ENCODE measurements around the gene TMX4. TPM values are rescaled to one million over a fixed set of nuclear protein-coding genes. Genes with fewer than 3 reads are reported as not detected.

The TMX4 gene
- total RNA-seq, 1 experiment from 2014 or later = 11.7 TPM

DNA sequence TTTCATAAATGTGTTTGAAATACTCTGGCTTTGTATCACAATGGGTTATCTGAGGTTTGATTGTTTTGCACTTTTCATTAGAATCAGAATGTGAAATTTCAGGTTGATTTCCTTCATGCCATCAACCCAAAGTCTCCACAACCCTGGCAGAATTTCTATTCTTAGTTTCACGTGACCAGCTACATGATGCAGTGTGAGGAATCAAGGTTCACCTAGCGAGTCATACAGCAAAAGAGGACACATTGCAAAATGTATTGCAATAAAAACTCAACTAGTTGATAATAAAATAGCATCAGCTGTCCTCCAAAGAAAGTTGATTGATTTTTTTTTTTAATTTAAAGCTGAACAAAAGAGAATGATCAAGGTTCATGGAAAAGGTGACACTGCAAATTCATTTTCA, 81.5 kb downstream of the TMX4 start:
- Histone ChIP-seq H3K27ac (ENCODE audit: insufficient read length, low read depth, low read length) (no peak overlapping the region), H3K79me2 (ENCODE audit: insufficient read depth, low read length) (no peaks in the 10 kb centered on the region), H3K23me2 (ENCODE audit: insufficient read length, low read depth, low read length, poor library complexity, severe bottlenecking) (no peaks in the 10 kb centered on the region), H2AK5ac (ENCODE audit: insufficient read length, low read length) (no peak overlapping the region), H4K91ac (ENCODE audit: insufficient read length, low read depth, low read length) (no peak overlapping the region), H2AFZ (ENCODE audit: low read length) (no peak overlapping the region), H2BK20ac (ENCODE audit: low read depth, low read length, poor library complexity, severe bottlenecking) (no peak overlapping the region), H3K23ac (ENCODE audit: insufficient read length, low read depth, low read length) (no peak overlapping the region), H2BK120ac (ENCODE audit: low read depth, low read length, poor library complexity, severe bottlenecking) (no peak overlapping the region), H2BK12ac (ENCODE audit: insufficient read length, low read depth, low read length) (no peak overlapping the region), H3K9me3 (ENCODE audit: control insufficient read depth, low read depth, low read length) (no peaks in the 10 kb centered on the region), H3K9ac (ENCODE audit: extremely low read depth, insufficient read length, low read length) (no peak overlapping the region), H3K4me2 (ENCODE audit: insufficient read depth, insufficient read length, low read length) (no peak overlapping the region), H3K56ac (ENCODE audit: insufficient read length, low read depth, low read length) (no peak overlapping the region), H2BK15ac (ENCODE audit: low read depth, low read length) (no peak overlapping the region), H3K18ac (ENCODE audit: insufficient read length, low read depth, low read length) (no peak overlapping the region), H3T11ph (ENCODE audit: low read length) (no peak overlapping the region), H4K8ac (replicated peaks; ENCODE audit: insufficient read length, low read depth, low read length) (no peak overlapping the region), H3K27me3 (ENCODE audit: insufficient read depth, low read length) (no peaks in the 10 kb centered on the region), H3K14ac (ENCODE audit: insufficient read depth, low read length) (no peak overlapping the region), H3K4ac (ENCODE audit: low read depth, low read length) (no peak overlapping the region), H4K20me1 (ENCODE audit: control insufficient read depth, insufficient read depth, insufficient read length) (no peaks in the 10 kb centered on the region), H2BK5ac (ENCODE audit: insufficient read length, low read length) (no peak overlapping the region), H4K5ac (ENCODE audit: insufficient read length, low read depth, low read length) (no peak overlapping the region), H3K79me1 (ENCODE audit: insufficient read depth, low read depth, low read length, poor library complexity, severe bottlenecking) (no peaks in the 10 kb centered on the region), H3K4me1 (ENCODE audit: insufficient read depth, low read length) (no peaks in the 10 kb centered on the region)
- Mint-ChIP-seq H3K36me3 (ENCODE audit: insufficient read depth in 1 of 3, low read depth in 3 of 3) (peaks cover 3 to 16% (median 11%) of the 10 kb centered on the region in 3 experiments), H3K4me3 (no peak overlapping the region), H3K4me1 (peaks cover 7 to 8% of the 10 kb centered on the region in 2 experiments), H3K9me3 (peaks cover 16 to 19% of the 10 kb centered on the region in 2 experiments), H3K27ac (no peak overlapping the region), H3K27me3 (ENCODE audit: low read depth) (peaks cover 2% of the 10 kb centered on the region; the same call in 1 of the 2 replicates)
- TF ChIP-seq, protein P1, sequence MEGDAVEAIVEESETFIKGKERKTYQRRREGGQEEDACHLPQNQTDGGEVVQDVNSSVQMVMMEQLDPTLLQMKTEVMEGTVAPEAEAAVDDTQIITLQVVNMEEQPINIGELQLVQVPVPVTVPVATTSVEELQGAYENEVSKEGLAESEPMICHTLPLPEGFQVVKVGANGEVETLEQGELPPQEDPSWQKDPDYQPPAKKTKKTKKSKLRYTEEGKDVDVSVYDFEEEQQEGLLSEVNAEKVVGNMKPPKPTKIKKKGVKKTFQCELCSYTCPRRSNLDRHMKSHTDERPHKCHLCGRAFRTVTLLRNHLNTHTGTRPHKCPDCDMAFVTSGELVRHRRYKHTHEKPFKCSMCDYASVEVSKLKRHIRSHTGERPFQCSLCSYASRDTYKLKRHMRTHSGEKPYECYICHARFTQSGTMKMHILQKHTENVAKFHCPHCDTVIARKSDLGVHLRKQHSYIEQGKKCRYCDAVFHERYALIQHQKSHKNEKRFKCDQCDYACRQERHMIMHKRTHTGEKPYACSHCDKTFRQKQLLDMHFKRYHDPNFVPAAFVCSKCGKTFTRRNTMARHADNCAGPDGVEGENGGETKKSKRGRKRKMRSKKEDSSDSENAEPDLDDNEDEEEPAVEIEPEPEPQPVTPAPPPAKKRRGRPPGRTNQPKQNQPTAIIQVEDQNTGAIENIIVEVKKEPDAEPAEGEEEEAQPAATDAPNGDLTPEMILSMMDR (conservative IDR thresholded peaks at IDR 0.05) = no peak
- whole genome bisulfite sequencing (ENCODE audit: extremely low coverage, insufficient read length, low lambda C conversion rate) = no CpG with 5 or more reads among the region's 2 CpGs
- DNase-seq = no peak
